PC-3 (cell line): ENCODE data around the gene CUL3.

Experiments
- CTCF ChIP-seq: fragments of 300-600 bp; sonication (generic); conservative IDR thresholded peaks from 2 replicates; pipeline ENCODE4 v1.5.1; 2017; ENCODE audit warnings: antibody characterized with exemption, low read depth, mild to moderate bottlenecking, low read length
- EZH2 ChIP-seq: fragments of 300-600 bp; sonication (generic); IDR thresholded peaks from one replicate; pipeline ENCODE4 v1.6.1; 2017; ENCODE audit warnings: antibody characterized with exemption, mild to moderate bottlenecking, low read length; ENCODE audit not compliant: unreplicated experiment
- EZH2phosphoT487 ChIP-seq: fragments of 300-600 bp; sonication (generic); IDR thresholded peaks from 2 replicates; pipeline ENCODE4 v1.6.1; 2018; ENCODE audit warnings: mild to moderate bottlenecking, antibody characterized with exemption, low read length, borderline replicate concordance

GRCh38 chr2:224561234-224562005 is 23.7 kb downstream of the CUL3 start:
- TF ChIP-seq CTCF = no peak
- TF ChIP-seq EZH2 = no peak
- no peak for TF ChIP-seq EZH2phosphoT487
